ENCODE results near the gene DDX3Y.

DDX3Y gene

GRCh38 chrY:12904618-12905516 is at the start of gene DDX3Y:
Gene DDX3Y, plus strand, starts transcription at chrY:12904868. Its CDS starts 69 bp downstream, at chrY:12904937.
- DNase-seq: peak; percentile 93

- DNase-seq: no peak
Observed at GRCh38 chrY:12855791-12856275, 48.8 kb upstream of the DDX3Y start.

GRCh38 chrY:12867960-12868359 is 36.7 kb upstream of the DDX3Y start:
- no peak for DNase-seq

DNA sequence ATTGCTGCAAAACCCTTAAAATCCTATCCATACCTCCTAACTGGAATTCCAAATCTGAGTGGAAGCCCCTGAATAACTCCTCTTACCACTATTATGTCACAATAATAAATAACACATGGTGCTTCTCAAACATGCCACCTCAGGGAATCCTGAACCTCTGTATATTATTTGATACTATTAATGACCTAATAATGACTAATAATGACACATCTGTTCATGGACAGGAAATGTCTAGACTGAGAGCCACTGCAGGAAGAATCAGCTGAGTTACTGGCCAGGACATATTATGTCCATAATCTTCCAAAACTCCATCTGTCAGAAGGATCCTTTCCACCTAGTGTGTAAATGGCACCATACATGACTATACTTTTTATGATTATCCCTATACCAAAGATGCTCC is 7.7 kb upstream of the DDX3Y start:
- DNase-seq: no peak

GRCh38 chrY:12898604-12899003 is 6.1 kb upstream of the DDX3Y start:
- DNase-seq: no peak

DNA sequence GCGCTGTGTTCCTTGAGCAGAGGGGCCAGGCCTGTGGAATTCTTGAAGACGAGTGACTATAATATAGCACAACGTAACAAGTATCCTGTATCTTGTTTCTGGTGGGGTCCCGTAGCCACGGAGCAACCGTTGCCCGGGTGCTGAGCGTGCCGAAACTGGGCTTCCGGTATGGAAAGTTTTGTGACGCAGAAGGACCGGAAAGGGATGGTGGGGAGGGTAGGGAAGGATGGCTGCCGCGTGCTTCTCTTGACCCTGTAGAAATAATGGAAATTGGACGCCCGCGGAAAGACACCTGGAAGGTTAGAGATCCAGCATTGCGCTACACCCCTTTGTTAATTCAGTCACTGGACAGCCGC is 827 bp downstream of the DDX3Y start:
- DNase-seq: peak; percentile 82

DNA sequence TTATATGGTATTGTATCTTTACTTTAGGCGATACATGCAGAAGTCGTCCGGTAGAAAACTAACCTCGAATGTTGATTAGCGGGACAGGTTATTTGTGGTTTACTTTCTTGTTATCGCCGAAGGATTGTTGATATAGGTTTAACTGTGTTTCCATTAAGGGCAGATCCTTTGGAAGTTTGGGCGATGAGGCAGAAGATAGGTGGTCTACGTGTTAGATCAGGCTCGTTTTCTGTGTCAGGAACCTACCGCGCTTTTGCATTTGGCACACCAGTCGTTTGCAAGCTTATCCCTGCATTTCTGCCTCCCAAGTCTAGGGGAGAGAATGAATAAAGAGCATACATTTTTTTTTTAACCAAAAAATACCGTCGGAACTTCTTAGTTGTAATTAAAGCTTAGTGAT is 1.2 kb downstream of the DDX3Y start:
- peak; percentile 50 for DNase-seq

DNA sequence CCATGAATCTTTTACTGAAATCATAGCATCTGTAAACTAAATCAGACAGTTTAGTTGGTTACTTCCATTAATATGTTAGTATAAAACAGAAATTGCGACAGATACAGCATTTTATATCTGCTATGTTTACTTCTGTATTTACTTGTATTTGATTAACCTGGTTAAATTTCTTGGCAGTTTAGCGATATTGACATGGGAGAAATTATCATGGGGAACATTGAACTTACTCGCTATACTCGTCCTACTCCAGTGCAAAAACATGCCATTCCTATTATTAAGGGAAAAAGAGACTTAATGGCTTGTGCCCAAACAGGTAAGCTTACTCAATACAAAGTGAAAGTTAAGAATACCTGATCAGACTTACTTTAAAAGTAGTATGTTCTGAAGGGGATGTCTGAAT is 8.9 kb downstream of the DDX3Y start:
- no peak for DNase-seq

DNA sequence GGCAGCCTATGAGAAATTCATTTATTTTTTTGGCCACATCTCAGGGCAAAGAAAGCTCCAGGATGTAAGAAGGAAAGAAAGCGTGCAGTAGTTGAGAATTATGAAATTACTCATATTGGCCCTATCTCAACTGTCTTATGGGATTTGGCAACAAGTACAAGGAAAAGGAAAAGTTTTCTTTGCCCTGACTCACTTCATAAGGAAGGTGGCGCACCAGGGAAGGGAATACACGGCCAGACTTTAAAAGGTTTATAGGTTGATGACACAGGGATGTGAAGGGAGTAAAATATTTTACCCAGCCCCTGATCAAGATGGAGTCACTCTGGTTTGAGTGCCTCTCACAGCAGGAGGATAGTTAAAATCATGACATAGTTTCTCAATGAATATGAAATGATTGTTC is 23.4 kb downstream of the DDX3Y start:
- peak; percentile 22 for DNase-seq

DNA sequence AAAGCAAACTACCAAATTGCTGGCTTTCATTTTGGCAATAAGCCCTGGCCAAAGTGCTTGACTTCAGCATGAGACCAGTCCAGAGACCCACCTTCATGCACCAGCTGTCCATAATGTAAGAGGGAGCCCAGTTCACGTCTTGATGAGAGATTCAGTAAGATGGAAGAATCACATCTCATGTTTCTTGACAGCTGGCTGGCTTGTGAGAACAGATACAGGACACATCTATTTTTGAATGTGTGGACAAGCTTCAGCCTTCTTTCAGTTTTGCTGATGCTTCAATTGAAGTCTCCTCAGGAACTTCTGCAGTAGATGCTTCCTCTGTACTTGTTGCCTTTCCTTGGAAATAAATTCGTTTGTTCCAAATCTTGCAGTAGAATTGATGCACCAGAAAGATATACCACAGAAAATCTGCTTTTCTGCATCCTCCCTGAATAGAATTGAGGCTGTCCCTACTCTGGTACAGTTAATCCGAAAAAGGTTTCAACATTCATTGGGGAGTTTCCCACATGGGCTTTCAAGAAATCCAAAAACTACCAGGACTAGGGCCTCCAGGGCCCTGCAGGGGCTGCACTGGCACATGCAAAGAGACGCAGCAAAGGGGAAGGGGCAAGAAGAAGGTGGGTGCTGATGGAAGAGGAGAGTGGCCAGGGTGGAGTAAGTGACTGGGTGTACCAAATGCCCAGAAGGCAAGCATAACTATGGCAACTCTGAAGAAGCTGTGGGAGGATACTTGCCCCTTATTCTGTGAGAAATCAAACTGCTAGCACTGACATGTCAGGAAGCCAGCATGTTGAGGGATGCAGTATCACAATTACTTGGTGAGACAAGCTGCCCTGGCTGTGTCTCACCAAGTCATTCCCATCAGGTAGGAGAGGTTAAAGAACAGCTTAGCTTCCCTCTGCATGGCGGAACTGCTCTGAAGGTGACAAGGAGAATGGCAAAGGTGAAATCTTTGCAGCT is 37.3 kb downstream of the DDX3Y start:
- DNase-seq: no peak

Data from hematopoietic multipotent progenitor cell treated with erythropoietin and hydrocortisone succinate and interleukin-3 and kit ligand, for 8 days (in vitro differentiated cells).